Measurements from ENCODE around the gene BTN1A1. TPM values are rescaled to one million over a fixed set of nuclear protein-coding genes. Genes with fewer than 3 reads are reported as not detected.
A peak's percentile ranks its signal among the peaks of the same experiment; 100 is the strongest.

The BTN1A1 gene
- polyA plus RNA-seq, 2 of the 4 experiments (the other 2 are of a cell fraction), result not detected

DNA sequence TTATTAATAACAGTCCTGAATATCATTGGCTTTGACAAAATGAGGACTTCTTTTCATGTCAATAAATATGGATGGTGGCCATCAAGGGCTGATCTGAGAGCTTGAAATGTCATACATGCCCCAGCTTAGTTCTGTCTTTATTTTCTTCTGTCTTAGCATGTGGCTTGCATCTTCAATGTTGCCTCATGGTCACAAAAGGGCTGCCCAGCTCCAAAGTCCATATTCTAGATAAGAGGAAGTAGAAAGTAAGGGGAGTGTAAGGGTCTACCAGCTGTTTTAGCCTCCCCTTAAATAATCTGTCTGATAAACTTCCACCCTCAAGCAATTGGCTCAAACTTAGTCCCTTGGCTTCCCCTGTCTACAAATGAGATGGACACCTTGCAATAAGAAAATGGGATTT is 28.1 kb upstream of the BTN1A1 start:
- TF ChIP-seq, protein P1, sequence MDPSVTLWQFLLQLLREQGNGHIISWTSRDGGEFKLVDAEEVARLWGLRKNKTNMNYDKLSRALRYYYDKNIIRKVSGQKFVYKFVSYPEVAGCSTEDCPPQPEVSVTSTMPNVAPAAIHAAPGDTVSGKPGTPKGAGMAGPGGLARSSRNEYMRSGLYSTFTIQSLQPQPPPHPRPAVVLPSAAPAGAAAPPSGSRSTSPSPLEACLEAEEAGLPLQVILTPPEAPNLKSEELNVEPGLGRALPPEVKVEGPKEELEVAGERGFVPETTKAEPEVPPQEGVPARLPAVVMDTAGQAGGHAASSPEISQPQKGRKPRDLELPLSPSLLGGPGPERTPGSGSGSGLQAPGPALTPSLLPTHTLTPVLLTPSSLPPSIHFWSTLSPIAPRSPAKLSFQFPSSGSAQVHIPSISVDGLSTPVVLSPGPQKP (IDR thresholded peaks at IDR 0.05; ENCODE audit: low read depth, low read length), result no peak
- no peak for TF ChIP-seq KDM1A (IDR thresholded peaks at IDR 0.05; ENCODE audit: low read depth)
- ChIA-PET CTCF (no interaction called here), POLR2A (no interaction called here)
- no peak for FAIRE-seq
- H3K9me3 ChIP-seq, result no peaks in the 10 kb centered on the region
- H3K4me2 ChIP-seq, result no peak overlapping the region
- DNase-seq (ENCODE audit: low read depth in 1 of 2, low spot score in 1 of 2), result no peak
- H3K4me3 ChIP-seq, result no peak overlapping the region
- ATAC-seq, result no peak
- peaks cover 24% of the 10 kb centered on the region for H3K4me1 ChIP-seq
- H3K27ac ChIP-seq, result no peak overlapping the region

DNA sequence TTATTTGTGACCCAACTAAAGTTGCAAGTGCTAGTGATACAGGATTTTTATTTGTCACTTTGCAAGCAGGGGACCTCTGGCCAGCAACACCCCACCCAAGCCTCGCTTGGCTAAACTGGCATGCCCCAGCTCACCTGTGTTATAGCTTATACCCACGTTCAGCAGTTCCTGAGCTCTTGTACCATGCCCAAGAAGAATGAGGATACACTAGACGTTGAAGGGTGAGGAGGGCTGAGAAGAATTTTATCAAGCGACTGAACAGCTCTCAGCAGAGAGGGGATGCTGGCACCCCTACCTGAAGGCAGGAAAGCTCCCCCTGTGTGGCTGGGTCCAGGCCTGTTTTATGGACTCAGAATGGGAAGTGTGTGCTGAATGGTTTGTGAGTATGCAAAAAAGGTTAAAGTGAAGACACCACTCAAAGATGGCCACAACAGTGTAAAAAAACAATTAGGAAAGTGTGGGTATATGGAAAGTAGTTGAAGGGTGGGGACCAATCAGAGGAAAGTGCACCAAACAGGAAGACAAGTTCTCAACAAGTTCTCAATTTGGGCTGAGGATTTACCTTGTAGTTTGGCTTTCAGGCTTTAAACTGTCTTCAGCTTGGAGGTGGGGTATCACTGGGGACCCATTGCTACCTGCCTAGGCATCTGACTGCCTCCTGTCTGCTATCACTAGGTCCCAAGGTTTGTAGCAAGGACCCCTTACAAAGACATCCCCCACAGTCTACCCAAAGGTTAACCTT is 27.4 kb upstream of the BTN1A1 start:
- Histone ChIP-seq H3K4me2 (peak overlapping the region; percentile 92), H3K9me3 (no peaks in the 10 kb centered on the region), H3K4me3 (no peak overlapping the region), H3K4me1 (peaks cover 24% of the 10 kb centered on the region), H3K27ac (peak overlapping the region in 1 of 2 experiments; percentile 34; a peak in 2 of 6 replicates)
- 86% methylated on average over 2 of the region's 4 CpGs for WGBS (ENCODE audit: missing lambda C conversion rate)
- no peak for FAIRE-seq
- DNase-seq (ENCODE audit: low read depth in 1 of 2, low spot score in 1 of 2), result no peak
- POLR2A ChIA-PET, result no interaction called here
- CTCF ChIA-PET, result interaction anchor here (0.5 to 1.4 kb wide), 3 partner anchors 19 to 41 kb away, joined by 3 read pairs; no protein-coding TSS in a partner anchor
- TF ChIP-seq, protein P2, sequence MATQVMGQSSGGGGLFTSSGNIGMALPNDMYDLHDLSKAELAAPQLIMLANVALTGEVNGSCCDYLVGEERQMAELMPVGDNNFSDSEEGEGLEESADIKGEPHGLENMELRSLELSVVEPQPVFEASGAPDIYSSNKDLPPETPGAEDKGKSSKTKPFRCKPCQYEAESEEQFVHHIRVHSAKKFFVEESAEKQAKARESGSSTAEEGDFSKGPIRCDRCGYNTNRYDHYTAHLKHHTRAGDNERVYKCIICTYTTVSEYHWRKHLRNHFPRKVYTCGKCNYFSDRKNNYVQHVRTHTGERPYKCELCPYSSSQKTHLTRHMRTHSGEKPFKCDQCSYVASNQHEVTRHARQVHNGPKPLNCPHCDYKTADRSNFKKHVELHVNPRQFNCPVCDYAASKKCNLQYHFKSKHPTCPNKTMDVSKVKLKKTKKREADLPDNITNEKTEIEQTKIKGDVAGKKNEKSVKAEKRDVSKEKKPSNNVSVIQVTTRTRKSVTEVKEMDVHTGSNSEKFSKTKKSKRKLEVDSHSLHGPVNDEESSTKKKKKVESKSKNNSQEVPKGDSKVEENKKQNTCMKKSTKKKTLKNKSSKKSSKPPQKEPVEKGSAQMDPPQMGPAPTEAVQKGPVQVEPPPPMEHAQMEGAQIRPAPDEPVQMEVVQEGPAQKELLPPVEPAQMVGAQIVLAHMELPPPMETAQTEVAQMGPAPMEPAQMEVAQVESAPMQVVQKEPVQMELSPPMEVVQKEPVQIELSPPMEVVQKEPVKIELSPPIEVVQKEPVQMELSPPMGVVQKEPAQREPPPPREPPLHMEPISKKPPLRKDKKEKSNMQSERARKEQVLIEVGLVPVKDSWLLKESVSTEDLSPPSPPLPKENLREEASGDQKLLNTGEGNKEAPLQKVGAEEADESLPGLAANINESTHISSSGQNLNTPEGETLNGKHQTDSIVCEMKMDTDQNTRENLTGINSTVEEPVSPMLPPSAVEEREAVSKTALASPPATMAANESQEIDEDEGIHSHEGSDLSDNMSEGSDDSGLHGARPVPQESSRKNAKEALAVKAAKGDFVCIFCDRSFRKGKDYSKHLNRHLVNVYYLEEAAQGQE (IDR thresholded peaks at IDR 0.05), result no peak
- TF ChIP-seq KDM5A (IDR thresholded peaks at IDR 0.05) (no peak), SMC3 (IDR thresholded peaks at IDR 0.05) (no peak), FOXS1 (CRISPR knock-in tag; IDR thresholded peaks at IDR 0.05) (no peak), EHMT2 (IDR thresholded peaks at IDR 0.05; ENCODE audit: low read depth) (no peak), TP53 (CRISPR knock-in tag; IDR thresholded peaks at IDR 0.05) (no peak), NR3C1 (IDR thresholded peaks at IDR 0.05) (no peak), SREBF2 (IDR thresholded peaks at IDR 0.05) (no peak)
- TF ChIP-seq, protein P3, sequence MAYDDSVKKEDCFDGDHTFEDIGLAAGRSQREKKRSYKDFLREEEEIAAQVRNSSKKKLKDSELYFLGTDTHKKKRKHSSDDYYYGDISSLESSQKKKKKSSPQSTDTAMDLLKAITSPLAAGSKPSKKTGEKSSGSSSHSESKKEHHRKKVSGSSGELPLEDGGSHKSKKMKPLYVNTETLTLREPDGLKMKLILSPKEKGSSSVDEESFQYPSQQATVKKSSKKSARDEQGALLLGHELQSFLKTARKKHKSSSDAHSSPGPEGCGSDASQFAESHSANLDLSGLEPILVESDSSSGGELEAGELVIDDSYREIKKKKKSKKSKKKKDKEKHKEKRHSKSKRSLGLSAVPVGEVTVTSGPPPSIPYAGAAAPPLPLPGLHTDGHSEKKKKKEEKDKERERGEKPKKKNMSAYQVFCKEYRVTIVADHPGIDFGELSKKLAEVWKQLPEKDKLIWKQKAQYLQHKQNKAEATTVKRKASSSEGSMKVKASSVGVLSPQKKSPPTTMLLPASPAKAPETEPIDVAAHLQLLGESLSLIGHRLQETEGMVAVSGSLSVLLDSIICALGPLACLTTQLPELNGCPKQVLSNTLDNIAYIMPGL (CRISPR knock-in tag; IDR thresholded peaks at IDR 0.05; ENCODE audit: borderline replicate concordance), result no peak
- ATAC-seq, result no peak

DNA sequence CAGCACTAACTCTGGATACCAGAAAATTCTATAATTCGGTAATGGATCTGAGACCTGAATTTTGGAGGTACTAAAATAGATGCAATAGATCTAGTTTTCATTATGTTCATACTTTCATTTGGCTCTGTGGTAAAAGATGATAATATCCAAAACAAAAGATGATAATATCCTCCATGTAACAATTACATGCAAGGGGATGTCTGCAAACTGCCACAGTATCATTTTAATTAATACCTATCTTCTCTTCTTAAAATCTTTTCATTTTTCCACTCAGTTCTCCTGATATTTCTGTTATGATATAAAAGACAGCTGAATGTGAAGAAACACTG is 26.7 kb upstream of the BTN1A1 start:
- Histone ChIP-seq H3K9me3 (no peaks in the 10 kb centered on the region), H3K4me1 (peaks cover 24% of the 10 kb centered on the region), H3K4me3 (peak overlapping the region; percentile 44), H3K4me2 (peak overlapping the region; percentile 92), H3K27ac (peak overlapping the region; percentile 77 to 90)
- ChIA-PET CTCF (interaction anchor here (1.4 kb wide), 2 partner anchors 32 to 40 kb away, joined by 3 read pairs; no protein-coding TSS in a partner anchor), POLR2A (interaction anchor here (1.4 kb wide), 1 partner anchor 64 kb away, joined by 7 read pairs; the partner anchor contains the start of gene HMGN4)
- DNase-seq (ENCODE audit: low read depth in 1 of 2, low spot score in 1 of 2) (no peak), FAIRE-seq (no peak), ATAC-seq (no peak)
- 47% methylated on average over 1 of the region's 1 CpG for WGBS (ENCODE audit: missing lambda C conversion rate)
- TF ChIP-seq, protein P4, sequence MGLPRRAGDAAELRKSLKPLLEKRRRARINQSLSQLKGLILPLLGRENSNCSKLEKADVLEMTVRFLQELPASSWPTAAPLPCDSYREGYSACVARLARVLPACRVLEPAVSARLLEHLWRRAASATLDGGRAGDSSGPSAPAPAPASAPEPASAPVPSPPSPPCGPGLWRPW (IDR thresholded peaks at IDR 0.05), result no peak
- no peak for TF ChIP-seq EHF (CRISPR knock-in tag; IDR thresholded peaks at IDR 0.05)
- no peak for TF ChIP-seq MYC (IDR thresholded peaks at IDR 0.05; ENCODE audit: borderline replicate concordance, low read length)
- no peak for TF ChIP-seq JUN (IDR thresholded peaks at IDR 0.05)
- no peak for TF ChIP-seq JUNB (IDR thresholded peaks at IDR 0.05)
- TF ChIP-seq, protein P5, sequence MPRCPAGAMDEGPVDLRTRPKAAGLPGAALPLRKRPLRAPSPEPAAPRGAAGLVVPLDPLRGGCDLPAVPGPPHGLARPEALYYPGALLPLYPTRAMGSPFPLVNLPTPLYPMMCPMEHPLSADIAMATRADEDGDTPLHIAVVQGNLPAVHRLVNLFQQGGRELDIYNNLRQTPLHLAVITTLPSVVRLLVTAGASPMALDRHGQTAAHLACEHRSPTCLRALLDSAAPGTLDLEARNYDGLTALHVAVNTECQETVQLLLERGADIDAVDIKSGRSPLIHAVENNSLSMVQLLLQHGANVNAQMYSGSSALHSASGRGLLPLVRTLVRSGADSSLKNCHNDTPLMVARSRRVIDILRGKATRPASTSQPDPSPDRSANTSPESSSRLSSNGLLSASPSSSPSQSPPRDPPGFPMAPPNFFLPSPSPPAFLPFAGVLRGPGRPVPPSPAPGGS (IDR thresholded peaks at IDR 0.05), result no peak
- no peak for TF ChIP-seq GATA3 (IDR thresholded peaks at IDR 0.05; ENCODE audit: borderline replicate concordance)
- TF ChIP-seq EHMT2 (IDR thresholded peaks at IDR 0.05; ENCODE audit: low read depth), result no peak
- TF ChIP-seq, protein P2 (IDR thresholded peaks at IDR 0.05), result no peak
- no peak for TF ChIP-seq RAD21 (conservative IDR thresholded peaks at IDR 0.05 in 1 of 2, IDR thresholded peaks at IDR 0.05 in 1 of 2)
